Fibroblast of lung (primary cell): ENCODE measurements around the gene NF1.

ENCODE experiments used
- CTCF ChIP-seq, 2 donors: IDR thresholded peaks in 1 of 2; conservative IDR thresholded peaks in 1 of 2; 1 replicate in 1 of 2; 2 replicates in 1 of 2; pipeline ENCODE4 v1.5.1; 2011 to 2012; ENCODE audit warnings: low read length in 2 of 2, control low read depth in 1 of 2, inconsistent platforms in 1 of 2, low read depth in 1 of 2, mild to moderate bottlenecking in 1 of 2
- EZH2 ChIP-seq: IDR thresholded peaks from 2 replicates; pipeline ENCODE4 v1.5.1; 2012; ENCODE audit warnings: low read length, control low read depth, mild to moderate bottlenecking; ENCODE audit errors: missing control alignments

- TF ChIP-seq CTCF (conservative IDR thresholded peaks at IDR 0.05 in 1 of 2, IDR thresholded peaks at IDR 0.05 in 1 of 2; ENCODE audit: low read depth in 1 of 2, low read length in 2 of 2) = no peak
- no peak for TF ChIP-seq EZH2
Measured at GRCh38 chr17:31093866-31094599, 744 bp upstream of the NF1 start.
